Ishikawa (cell line): ENCODE results near the gene DISP2.

Experiments used
- CEBPB ChIP-seq: IDR thresholded peaks from 2 replicates; pipeline ENCODE4 v1.6.1; 2012
- EGR1 ChIP-seq: IDR thresholded peaks from 2 replicates; pipeline ENCODE4 v1.6.1; 2012
- EP300 ChIP-seq: IDR thresholded peaks from 2 replicates; pipeline ENCODE4 v1.6.1; 2012; ENCODE audit warnings: borderline replicate concordance
- FOXM1 ChIP-seq: IDR thresholded peaks from 2 replicates; pipeline ENCODE4 v1.6.1; 2012; ENCODE audit warnings: low read depth, borderline replicate concordance
- RAD21 ChIP-seq: IDR thresholded peaks from 2 replicates; pipeline ENCODE4 v1.6.1; 2012; ENCODE audit warnings: low read depth
- REST ChIP-seq: IDR thresholded peaks from 2 replicates; pipeline ENCODE4 v1.6.1; 2012; ENCODE audit warnings: low read depth, mild to moderate bottlenecking
- TEAD4 ChIP-seq: IDR thresholded peaks from 2 replicates; pipeline ENCODE4 v1.6.1; 2012

GRCh38 chr15:40381818-40382529 lies 24.0 kb downstream of the DISP2 start:
- TF ChIP-seq RAD21: no peak
- no peak for TF ChIP-seq CEBPB
- no peak for TF ChIP-seq EP300
- no peak for TF ChIP-seq TEAD4
- TF ChIP-seq FOXM1: no peak
- TF ChIP-seq REST: no peak
- no peak for TF ChIP-seq EGR1
